HFFc6 (cell line): ENCODE data around the gene NLGN4X. TPM values are rescaled to one million over a fixed set of nuclear protein-coding genes. Genes with fewer than 3 reads are reported as not detected.

Source experiments
- DNase-seq: peaks from one replicate; pipeline ENCODE4 v3.0.0-alpha.2; 2018
- H3K27ac Mint-ChIP-seq: 2 replicates; pipeline ENCODE4 v1.8.0; 2020; ENCODE audit warnings: mild to moderate bottlenecking, mixed read lengths
- H3K27me3 Mint-ChIP-seq: 2 replicates; pipeline ENCODE4 v1.8.0; 2021; ENCODE audit warnings: mild to moderate bottlenecking, moderate library complexity, mixed read lengths; ENCODE audit not compliant: insufficient read depth
- H3K36me3 Mint-ChIP-seq: 2 replicates; pipeline ENCODE4 v1.8.0; 2021; ENCODE audit warnings: low read depth, mixed read lengths
- H3K4me1 Mint-ChIP-seq: 2 replicates; pipeline ENCODE4 v1.8.0; 2020; ENCODE audit warnings: low read depth, mixed read lengths
- H3K4me3 Mint-ChIP-seq: 2 replicates; pipeline ENCODE4 v1.8.0; 2020; ENCODE audit warnings: mild to moderate bottlenecking, moderate library complexity, mixed read lengths
- H3K9me3 Mint-ChIP-seq: 2 replicates; pipeline ENCODE4 v1.8.0; 2020; ENCODE audit warnings: mild to moderate bottlenecking, mixed read lengths
- total RNA-seq, 6 experiments: library from RNA; stranded (reverse); fragmentation: NEBNext Ultra II Directional; extraction: Animal tissue kit (Norgen Biotek cat#: 25700); gene quantifications; 2 replicates in 1 of 6; 3 replicates in 5 of 6; pipeline ENCODE4 v1.2.3, GENCODE V29; 2021
- TF ChIP-seq, protein P1 (sequence below): fragments of 200-600 bp; sonication (generic); IDR thresholded peaks from 2 replicates; pipeline ENCODE4 v1.5.0; 2021; ENCODE audit warnings: antibody characterized with exemption, mild to moderate bottlenecking

NLGN4X gene
- total RNA-seq, 6 experiments from 2014 or later = not detected

DNA sequence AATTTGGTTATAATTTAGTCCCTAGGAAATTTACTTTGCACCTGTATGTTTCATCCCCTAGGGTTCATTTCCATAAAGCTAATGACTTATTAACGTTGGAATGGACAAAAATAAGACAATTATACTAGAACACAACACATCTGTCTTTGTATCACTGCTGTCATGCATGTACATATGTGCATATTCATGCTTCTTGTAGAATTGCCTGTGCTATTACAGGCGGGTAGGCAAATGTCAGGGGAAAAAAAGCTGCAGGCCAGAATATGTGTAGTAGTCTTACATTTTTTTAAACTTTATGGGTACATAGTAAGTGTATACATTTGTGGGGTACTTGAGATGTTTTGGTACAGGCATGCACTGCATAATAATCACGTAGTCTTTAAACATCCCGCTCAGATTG, 209.6 kb downstream of the NLGN4X start:
- DNase-seq = no peak
- no peak overlapping the region for H3K4me3 Mint-ChIP-seq
- no peaks in the 10 kb centered on the region; the same call in 1 of the 2 replicates for H3K9me3 Mint-ChIP-seq
- no peak overlapping the region for H3K27ac Mint-ChIP-seq
- H3K4me1 Mint-ChIP-seq = no peaks in the 10 kb centered on the region
- TF ChIP-seq, protein P1, sequence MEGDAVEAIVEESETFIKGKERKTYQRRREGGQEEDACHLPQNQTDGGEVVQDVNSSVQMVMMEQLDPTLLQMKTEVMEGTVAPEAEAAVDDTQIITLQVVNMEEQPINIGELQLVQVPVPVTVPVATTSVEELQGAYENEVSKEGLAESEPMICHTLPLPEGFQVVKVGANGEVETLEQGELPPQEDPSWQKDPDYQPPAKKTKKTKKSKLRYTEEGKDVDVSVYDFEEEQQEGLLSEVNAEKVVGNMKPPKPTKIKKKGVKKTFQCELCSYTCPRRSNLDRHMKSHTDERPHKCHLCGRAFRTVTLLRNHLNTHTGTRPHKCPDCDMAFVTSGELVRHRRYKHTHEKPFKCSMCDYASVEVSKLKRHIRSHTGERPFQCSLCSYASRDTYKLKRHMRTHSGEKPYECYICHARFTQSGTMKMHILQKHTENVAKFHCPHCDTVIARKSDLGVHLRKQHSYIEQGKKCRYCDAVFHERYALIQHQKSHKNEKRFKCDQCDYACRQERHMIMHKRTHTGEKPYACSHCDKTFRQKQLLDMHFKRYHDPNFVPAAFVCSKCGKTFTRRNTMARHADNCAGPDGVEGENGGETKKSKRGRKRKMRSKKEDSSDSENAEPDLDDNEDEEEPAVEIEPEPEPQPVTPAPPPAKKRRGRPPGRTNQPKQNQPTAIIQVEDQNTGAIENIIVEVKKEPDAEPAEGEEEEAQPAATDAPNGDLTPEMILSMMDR = no peak
- H3K27me3 Mint-ChIP-seq = no peaks in the 10 kb centered on the region; the same call in 1 of the 2 replicates
- H3K36me3 Mint-ChIP-seq = no peaks in the 10 kb centered on the region

GRCh38 chrX:6015423-6015822, 213.2 kb downstream of the NLGN4X start:
- H3K27me3 Mint-ChIP-seq = no peaks in the 10 kb centered on the region; the same call in 1 of the 2 replicates
- no peak overlapping the region for H3K27ac Mint-ChIP-seq
- TF ChIP-seq, protein P1 = no peak
- no peaks in the 10 kb centered on the region for H3K36me3 Mint-ChIP-seq
- no peak overlapping the region for H3K4me3 Mint-ChIP-seq
- no peaks in the 10 kb centered on the region for H3K4me1 Mint-ChIP-seq
- no peaks in the 10 kb centered on the region for H3K9me3 Mint-ChIP-seq
- DNase-seq = no peak

- no peak overlapping the region for H3K4me3 Mint-ChIP-seq
- H3K36me3 Mint-ChIP-seq = no peaks in the 10 kb centered on the region
- no peak overlapping the region for H3K27ac Mint-ChIP-seq
- no peaks in the 10 kb centered on the region for H3K4me1 Mint-ChIP-seq
- TF ChIP-seq, protein P1 = no peak
- DNase-seq = no peak
- H3K9me3 Mint-ChIP-seq = peaks cover 4% of the 10 kb centered on the region; the same call in 1 of the 2 replicates
- no peaks in the 10 kb centered on the region for H3K27me3 Mint-ChIP-seq
These were observed 216.3 kb downstream of the NLGN4X start for GRCh38 chrX:6012357-6012756.

DNA sequence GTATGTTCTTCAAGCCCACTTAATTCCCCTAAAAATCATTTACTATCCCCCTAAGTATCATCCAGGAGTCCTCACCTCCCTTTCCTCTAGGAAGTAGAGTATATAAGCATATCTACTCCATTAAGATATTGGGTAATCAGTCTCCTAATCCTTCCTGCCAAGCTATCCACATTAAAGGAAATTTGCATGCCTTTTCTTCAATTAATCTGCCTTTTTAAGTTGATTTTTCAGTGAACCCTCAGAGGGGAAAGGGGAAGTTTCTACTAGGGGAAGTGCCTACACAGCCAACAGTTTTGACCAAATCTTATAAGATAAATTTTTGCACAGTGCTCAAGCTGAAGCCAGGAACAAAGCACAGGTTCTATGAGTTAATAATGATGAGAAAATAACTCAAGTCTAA, 222.8 kb downstream of the NLGN4X start:
- peaks cover 4% of the 10 kb centered on the region; the same call in 1 of the 2 replicates for H3K9me3 Mint-ChIP-seq
- no peaks in the 10 kb centered on the region for H3K4me1 Mint-ChIP-seq
- TF ChIP-seq, protein P1 = no peak
- no peaks in the 10 kb centered on the region for H3K36me3 Mint-ChIP-seq
- no peak overlapping the region for H3K27ac Mint-ChIP-seq
- H3K4me3 Mint-ChIP-seq = no peak overlapping the region
- H3K27me3 Mint-ChIP-seq = no peaks in the 10 kb centered on the region
- DNase-seq = no peak

DNA sequence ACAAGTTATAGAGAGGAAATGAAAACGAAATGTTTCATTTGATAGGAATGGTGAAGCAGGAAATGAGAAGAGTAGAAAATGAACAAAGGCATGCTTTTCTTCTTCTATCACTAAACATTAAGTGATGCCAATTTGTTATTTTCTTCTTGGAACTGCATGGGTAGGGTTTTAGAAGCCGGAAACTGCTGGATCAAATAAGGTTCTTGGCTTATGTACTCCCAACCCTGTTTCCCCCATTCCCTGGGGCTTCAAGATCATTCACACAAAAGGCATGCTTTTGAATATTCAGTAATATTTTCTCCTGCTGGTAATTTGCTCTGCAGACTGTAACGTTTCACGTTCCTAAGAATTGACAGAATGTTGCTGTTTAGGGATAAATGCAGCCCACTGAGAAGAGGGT, 224.1 kb downstream of the NLGN4X start:
- Mint-ChIP-seq H3K27me3 (no peaks in the 10 kb centered on the region), H3K9me3 (peaks cover 8% of the 10 kb centered on the region; the same call in 1 of the 2 replicates), H3K4me1 (no peaks in the 10 kb centered on the region), H3K4me3 (no peak overlapping the region), H3K36me3 (no peaks in the 10 kb centered on the region), H3K27ac (no peak overlapping the region)
- DNase-seq = no peak
- TF ChIP-seq, protein P1 = no peak

- no peak for DNase-seq
- H3K4me1 Mint-ChIP-seq = no peaks in the 10 kb centered on the region
- 0 out of 2 replicates have a peak, but pooled peaks cover 4% of the 10 kb centered on the region for H3K9me3 Mint-ChIP-seq
- H3K27ac Mint-ChIP-seq = no peak overlapping the region
- TF ChIP-seq, protein P1 = no peak
- no peak overlapping the region for H3K4me3 Mint-ChIP-seq
- no peaks in the 10 kb centered on the region for H3K27me3 Mint-ChIP-seq
- H3K36me3 Mint-ChIP-seq = no peaks in the 10 kb centered on the region
These were observed 226.6 kb downstream of the NLGN4X start for GRCh38 chrX:6002056-6002455.
